ENCODE results near the gene RASL10A.
A peak's percentile ranks its signal among the peaks of the same experiment; 100 is the strongest.

The RASL10A gene

DNA sequence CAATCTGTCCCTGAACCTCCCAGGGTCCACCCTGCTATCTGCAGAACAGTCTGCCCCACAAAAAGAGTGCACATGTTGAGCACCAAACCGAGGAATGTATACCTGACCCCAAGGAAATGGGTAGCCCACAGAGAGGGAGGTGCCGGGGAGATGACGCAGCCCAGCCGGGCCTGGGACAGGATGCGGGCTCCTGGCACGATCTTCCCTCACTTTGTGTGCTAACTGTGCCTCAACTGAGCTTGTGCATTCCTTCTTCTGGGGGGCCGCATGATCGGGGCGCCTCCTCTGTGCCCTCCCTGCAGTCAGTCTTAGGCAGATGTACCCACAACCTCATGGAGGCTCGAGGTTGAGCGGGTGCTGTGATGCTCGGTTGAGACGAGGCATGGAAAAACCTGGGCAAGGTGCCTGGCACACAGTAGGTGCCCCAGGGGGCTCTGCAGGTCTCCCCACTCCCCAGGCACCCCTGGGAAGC is 6.7 kb downstream of the RASL10A start:
- H3K79me2 ChIP-seq (ENCODE audit: insufficient read depth, low read length) = no peaks in the 10 kb centered on the region
- no peaks in the 10 kb centered on the region for H3K36me3 ChIP-seq (ENCODE audit: insufficient read depth, low read length)
- H3F3A ChIP-seq (ENCODE audit: low read depth) = no peaks in the 10 kb centered on the region; the same call in 1 of the 2 replicates
- no peaks in the 10 kb centered on the region for H3K9me3 ChIP-seq (ENCODE audit: insufficient read depth, low read depth, low read length)
- TF ChIP-seq CTCF (conservative IDR thresholded peaks at IDR 0.05; ENCODE audit: low read length) (no peak), EZH2phosphoT487 (IDR thresholded peaks at IDR 0.05; ENCODE audit: borderline replicate concordance) (no peak)
- H3K4me2 ChIP-seq (ENCODE audit: low read depth, low read length, poor library complexity, severe bottlenecking) = peak overlapping the region; percentile 91
- H3K4me3 ChIP-seq (ENCODE audit: low read length, poor library complexity, severe bottlenecking) = peak overlapping the region; percentile 90
- no peaks in the 10 kb centered on the region for H4K20me1 ChIP-seq (ENCODE audit: insufficient read depth, low read length, poor library complexity, severe bottlenecking)
- peaks cover 31% of the 10 kb centered on the region for H3K4me1 ChIP-seq (ENCODE audit: insufficient read depth, low read length, poor library complexity, severe bottlenecking)
- H2AFZ ChIP-seq (ENCODE audit: low read length) = peak overlapping the region; percentile 67
- H3K9me2 ChIP-seq (replicated peaks; ENCODE audit: low read depth, low read length) = no peaks in the 10 kb centered on the region
- H3K27me3 ChIP-seq (ENCODE audit: insufficient read depth, low read length, poor library complexity, severe bottlenecking) = no peaks in the 10 kb centered on the region
- peak overlapping the region; percentile 75 for H3K9ac ChIP-seq (ENCODE audit: low read depth, low read length, poor library complexity, severe bottlenecking)

DNA sequence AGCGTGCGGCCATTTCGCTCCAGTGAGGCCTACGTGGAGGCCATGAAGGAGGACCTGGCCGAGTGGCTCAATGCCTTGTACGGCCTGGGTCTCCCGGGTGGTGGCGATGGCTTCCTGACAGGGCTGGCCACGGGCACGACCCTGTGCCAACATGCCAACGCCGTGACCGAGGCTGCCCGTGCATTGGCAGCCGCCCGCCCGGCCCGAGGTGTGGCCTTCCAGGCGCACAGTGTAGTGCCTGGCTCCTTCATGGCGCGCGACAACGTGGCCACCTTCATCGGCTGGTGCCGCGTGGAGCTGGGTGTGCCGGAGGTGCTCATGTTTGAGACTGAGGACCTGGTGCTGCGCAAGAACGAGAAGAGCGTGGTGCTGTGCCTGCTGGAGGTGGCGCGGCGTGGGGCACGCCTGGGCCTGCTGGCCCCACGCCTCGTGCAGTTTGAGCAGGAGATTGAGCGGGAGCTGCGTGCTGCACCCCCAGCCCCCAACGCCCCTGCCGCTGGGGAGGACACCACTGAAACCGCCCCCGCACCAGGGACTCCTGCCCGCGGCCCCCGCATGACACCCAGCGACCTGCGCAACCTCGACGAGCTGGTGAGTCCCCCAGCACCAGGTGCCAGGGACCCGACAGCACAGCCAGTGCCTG is 7.2 kb downstream of the RASL10A start:
- TF ChIP-seq CTCF (conservative IDR thresholded peaks at IDR 0.05; ENCODE audit: low read length) = no peak
- TF ChIP-seq EZH2phosphoT487 (IDR thresholded peaks at IDR 0.05; ENCODE audit: borderline replicate concordance) = no peak
- Histone ChIP-seq H3K9me3 (ENCODE audit: insufficient read depth, low read depth, low read length) (no peaks in the 10 kb centered on the region), H3K4me1 (ENCODE audit: insufficient read depth, low read length, poor library complexity, severe bottlenecking) (peaks cover 31% of the 10 kb centered on the region), H4K20me1 (ENCODE audit: insufficient read depth, low read length, poor library complexity, severe bottlenecking) (no peaks in the 10 kb centered on the region), H2AFZ (ENCODE audit: low read length) (peak overlapping the region; percentile 67), H3K9ac (ENCODE audit: low read depth, low read length, poor library complexity, severe bottlenecking) (peak overlapping the region; percentile 75), H3K36me3 (ENCODE audit: insufficient read depth, low read length) (no peaks in the 10 kb centered on the region), H3K79me2 (ENCODE audit: insufficient read depth, low read length) (no peaks in the 10 kb centered on the region), H3K4me3 (ENCODE audit: low read length, poor library complexity, severe bottlenecking) (peak overlapping the region; percentile 90), H3F3A (ENCODE audit: low read depth) (no peaks in the 10 kb centered on the region; the same call in 1 of the 2 replicates), H3K4me2 (ENCODE audit: low read depth, low read length, poor library complexity, severe bottlenecking) (peak overlapping the region; percentile 91), H3K27me3 (ENCODE audit: insufficient read depth, low read length, poor library complexity, severe bottlenecking) (no peaks in the 10 kb centered on the region), H3K9me2 (replicated peaks; ENCODE audit: low read depth, low read length) (no peaks in the 10 kb centered on the region)

GRCh38 chr22:29307596-29308147 is 7.8 kb downstream of the RASL10A start:
- no peaks in the 10 kb centered on the region for H3K27me3 ChIP-seq (ENCODE audit: insufficient read depth, low read length, poor library complexity, severe bottlenecking)
- H4K20me1 ChIP-seq (ENCODE audit: insufficient read depth, low read length, poor library complexity, severe bottlenecking) = no peaks in the 10 kb centered on the region
- H3K36me3 ChIP-seq (ENCODE audit: insufficient read depth, low read length) = no peaks in the 10 kb centered on the region
- no peaks in the 10 kb centered on the region for H3K79me2 ChIP-seq (ENCODE audit: insufficient read depth, low read length)
- peak overlapping the region; percentile 89 for H3K9ac ChIP-seq (ENCODE audit: low read depth, low read length, poor library complexity, severe bottlenecking)
- no peaks in the 10 kb centered on the region for H3K9me3 ChIP-seq (ENCODE audit: insufficient read depth, low read depth, low read length)
- H3K4me1 ChIP-seq (ENCODE audit: insufficient read depth, low read length, poor library complexity, severe bottlenecking) = peaks cover 31% of the 10 kb centered on the region
- H2AFZ ChIP-seq (ENCODE audit: low read length) = no peak overlapping the region
- TF ChIP-seq CTCF (conservative IDR thresholded peaks at IDR 0.05; ENCODE audit: low read length) = no peak
- TF ChIP-seq EZH2phosphoT487 (IDR thresholded peaks at IDR 0.05; ENCODE audit: borderline replicate concordance) = no peak
- H3F3A ChIP-seq (ENCODE audit: low read depth) = no peaks in the 10 kb centered on the region; the same call in 1 of the 2 replicates
- H3K4me3 ChIP-seq (ENCODE audit: low read length, poor library complexity, severe bottlenecking) = peak overlapping the region; percentile 90
- peak overlapping the region; percentile 91 for H3K4me2 ChIP-seq (ENCODE audit: low read depth, low read length, poor library complexity, severe bottlenecking)
- H3K9me2 ChIP-seq (replicated peaks; ENCODE audit: low read depth, low read length) = no peaks in the 10 kb centered on the region
